HG03342 (cell line): ENCODE results near the gene ZSWIM6.

Experiments
- ATAC-seq: cut with Tn5 transposase; IDR thresholded peaks from one replicate; pipeline ENCODE4 v1.9.1; 2021; ENCODE audit warnings: mild to moderate bottlenecking, moderate library complexity; ENCODE audit not compliant: unreplicated experiment

ZSWIM6 gene

DNA sequence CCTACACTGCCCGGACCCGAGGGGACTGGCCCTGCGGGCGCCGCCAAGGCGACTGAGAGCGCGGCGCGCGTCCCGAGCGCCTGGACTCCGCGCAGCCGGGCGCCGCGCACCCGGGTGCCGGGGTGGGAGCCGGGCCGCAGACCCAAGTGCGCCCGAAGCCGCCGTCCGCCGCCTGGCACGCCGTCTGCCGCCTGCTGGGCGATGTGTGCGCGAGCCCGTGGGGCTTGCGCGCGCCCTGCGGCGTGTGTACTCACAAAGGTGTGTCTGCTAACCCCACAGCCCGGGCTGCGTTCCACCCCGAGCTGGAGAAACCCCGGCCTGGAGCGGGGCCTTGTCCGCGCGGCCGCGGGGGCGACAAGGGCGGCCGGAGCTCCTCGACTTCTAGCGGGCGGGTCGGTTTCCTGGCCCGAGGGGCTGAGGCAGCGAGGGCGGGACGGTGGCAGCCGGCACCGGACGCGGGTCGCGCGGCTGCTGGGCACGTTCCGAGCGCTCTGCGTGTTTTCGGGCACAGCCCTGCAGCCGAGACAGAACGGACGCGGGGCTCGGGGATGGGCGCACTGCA, 1.1 kb upstream of the ZSWIM6 start:
- peak; percentile 20 for ATAC-seq

DNA sequence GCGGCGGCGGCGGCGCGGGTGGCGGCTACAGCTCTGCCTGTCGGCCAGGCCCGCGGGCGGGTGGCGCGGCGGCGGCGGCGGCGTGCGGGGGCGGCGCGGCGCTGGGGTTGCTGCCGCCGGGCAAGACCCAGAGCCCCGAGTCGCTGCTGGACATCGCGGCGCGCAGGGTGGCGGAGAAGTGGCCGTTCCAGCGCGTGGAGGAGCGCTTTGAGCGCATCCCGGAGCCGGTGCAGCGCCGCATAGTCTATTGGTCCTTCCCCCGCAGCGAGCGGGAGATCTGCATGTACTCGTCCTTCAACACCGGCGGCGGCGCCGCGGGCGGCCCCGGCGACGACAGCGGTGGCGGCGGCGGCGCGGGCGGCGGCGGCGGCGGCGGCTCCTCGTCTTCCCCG, 296 bp downstream of the ZSWIM6 start:
- peak; percentile 2 for ATAC-seq

DNA sequence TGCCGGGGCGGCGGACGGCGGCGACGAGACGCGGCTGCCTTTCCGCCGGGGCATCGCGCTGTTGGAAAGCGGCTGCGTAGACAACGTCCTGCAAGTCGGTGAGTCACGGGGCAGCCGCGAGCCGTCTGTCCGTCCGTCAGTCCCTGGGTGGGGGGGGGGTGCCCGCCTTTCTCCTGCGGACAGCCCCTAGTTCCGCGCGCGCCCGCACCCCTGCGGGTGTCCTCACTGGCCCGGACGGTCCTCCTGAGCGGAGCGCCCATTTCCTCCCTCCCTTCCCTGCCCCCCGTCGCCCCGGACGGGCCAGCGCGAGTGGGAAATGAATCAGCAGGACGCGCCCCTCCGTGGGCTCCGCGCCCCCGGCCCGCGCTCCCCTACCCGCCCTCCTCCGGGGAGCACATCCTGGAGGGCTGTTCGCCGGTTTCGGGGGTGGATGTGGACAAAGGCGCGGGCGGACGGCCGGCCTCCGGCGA, 828 bp downstream of the ZSWIM6 start:
- ATAC-seq, result no peak

DNA sequence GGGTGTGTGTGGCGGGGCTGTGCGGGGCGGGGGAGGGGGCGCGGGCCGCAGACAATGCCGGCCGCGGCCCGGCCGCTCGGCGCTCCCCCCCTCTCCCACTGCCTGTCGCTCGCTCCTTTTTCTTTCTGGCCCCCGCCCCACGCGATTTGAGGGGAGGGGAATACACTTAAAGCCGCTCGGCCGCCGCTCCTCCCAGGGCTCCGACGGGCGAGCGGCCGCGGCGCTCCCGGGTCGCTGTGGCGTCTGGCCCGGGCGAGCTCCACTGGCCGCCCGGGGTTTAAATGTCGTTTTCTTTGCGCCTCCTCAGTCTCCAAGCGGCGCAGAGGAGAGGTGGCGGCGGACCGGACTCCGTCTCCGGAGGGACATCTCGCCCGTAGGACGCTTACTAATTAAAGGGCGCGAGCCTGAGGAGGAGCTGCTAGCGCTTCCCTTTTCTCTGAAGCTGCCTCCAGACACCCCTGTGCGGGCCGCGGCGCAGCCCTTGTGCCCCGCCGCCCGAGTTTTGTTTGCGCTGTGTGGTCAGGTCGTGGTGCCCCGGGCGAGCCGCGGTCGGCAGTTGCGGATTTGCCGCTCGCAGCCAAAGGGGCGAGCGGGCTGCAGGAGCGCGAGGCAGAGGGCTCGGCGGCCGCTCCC, 1.4 kb downstream of the ZSWIM6 start:
- no peak for ATAC-seq

DNA sequence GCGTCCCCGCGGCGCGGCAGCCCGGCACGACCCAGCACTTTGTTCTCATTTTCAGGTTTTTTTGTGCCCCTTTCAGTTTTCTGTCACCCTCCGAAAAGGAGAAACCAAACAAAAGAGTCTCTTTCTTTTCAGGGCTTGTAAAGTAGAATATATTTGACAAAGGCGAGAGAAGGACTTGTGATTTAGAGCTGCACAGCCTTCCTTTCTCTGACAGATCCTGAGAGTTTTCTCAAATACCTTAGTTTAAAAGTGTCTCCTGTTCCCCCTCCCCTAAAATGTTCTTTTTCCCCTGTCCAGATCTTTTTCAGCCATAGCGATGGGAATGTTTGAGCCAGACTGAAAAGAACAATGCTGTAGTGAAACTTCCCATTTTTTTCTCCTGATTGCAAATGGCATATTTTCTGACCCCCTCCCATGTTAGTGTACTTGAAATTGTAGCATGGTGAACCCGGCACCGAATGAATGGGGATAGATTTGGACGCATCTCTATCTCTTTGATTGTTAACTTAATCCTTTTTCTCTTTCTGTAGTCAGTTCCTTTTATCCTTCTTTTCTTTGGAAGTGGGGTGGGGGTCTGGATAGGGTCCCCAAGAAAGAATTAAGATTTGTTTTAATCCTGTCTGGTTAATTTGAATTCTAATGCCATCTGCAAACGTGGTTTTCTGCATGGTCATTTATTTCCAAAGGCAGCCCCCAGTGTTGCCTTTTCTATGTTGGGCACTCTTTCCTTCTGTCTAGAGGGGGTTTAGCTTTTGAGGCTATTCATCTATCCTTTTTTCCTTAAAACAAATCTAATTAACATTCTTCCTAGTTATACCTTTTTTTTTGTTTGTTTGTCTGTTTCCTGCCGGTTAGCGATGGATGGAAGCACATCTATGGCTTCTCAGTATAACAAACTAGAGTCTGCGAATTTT, 2.2 kb downstream of the ZSWIM6 start:
- ATAC-seq, result no peak

DNA sequence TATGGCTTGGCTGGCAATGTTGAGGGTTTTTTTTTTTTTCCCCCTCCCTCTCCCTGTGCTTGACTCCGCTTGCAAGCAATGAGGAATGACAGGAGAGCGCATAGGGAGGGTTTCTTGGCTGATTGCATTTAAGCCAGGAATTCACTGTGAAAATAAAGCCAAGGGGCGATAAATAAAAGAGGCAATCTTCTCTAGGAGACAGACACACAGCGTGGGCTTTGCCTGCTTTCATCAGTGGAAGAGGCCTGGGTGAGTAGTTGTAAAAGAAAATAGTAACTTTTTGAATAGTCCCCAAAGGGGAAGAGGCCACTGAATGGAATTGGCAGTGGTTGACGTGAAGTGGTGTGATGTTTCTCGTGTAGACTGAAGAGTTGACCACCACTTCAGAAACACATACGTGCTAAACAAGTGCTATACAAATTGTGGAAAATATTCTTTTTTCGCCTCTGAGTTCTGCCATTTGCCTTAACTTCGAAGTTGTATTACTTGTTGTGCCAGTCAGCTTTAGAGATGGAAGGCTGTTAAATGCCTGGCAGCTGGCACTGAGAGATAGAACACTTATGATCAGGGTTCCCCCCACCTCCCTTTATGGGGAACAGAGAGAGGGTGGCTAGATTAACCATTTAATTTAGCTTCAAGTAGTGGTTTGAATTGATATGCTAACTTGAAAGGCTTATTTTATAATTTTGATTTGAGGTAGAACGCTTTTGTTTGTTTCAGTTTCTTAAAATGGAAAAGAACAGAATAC, 3.0 kb downstream of the ZSWIM6 start:
- no peak for ATAC-seq

DNA sequence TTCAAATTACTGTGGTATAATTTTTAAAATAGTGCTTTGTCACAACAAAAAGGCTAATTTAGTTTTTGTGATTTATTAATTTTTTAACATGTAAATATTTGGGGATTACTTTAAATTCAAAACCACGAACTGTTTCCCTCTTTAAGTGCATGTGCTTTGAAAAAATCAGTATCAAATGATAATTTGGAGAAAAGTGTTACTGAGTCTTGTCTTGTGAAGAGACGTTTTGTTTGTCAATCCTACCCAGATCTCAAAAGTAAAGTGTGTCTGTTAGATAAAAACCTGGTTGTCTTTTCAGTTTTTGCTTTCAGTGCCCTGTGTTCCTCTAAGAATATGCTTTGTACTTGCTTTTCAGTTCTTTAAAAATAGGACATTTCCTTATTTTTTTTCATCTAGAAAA, 7.7 kb downstream of the ZSWIM6 start:
- ATAC-seq, result no peak

DNA sequence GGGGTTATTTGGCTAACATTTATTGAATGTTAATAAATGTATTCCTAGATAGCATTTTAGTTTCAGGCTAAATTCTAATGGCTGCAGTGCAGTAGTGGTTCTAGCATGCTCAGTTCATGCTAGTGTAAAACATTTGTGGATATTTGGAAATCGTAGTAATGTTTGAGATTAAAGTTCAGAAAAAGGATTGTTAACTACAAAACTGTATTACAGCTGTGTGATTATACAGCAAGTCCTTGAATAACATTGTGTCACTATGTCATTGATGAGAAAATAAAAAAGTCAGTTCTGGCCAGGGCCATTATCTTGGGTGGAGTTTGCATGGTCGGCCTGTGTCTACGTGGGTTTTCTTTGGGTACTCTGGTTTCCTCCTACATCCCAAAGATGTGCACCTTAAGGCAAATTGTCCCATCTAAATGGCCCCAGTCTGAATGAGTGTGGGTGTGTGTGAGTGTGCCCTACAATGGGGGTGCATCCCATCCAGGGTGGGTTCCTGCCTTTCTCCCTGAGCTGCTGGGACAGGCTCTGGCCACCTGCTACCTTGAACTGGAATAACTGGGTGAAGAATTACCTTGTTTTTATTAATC, 8.8 kb downstream of the ZSWIM6 start:
- no peak for ATAC-seq

DNA sequence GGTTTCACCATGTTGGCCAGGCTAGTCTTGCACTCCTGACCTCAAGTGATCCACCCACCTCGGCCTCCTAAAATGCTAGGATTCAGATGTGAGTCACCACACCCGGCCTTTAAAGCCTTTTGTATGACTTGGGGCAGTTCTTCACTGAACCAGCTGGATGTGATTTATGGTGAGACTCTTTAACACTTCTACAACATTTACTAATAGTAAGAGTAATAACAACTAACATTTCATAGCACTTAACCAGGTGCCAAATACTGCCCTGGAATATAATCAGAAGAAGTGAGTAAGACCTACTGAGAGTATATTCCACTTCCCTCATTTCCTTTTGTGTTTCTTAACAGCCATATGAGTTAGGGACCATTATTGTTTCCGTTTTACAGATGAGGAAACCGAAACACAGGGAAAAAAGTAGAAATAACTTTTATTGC, 10.0 kb downstream of the ZSWIM6 start:
- ATAC-seq, result no peak

DNA sequence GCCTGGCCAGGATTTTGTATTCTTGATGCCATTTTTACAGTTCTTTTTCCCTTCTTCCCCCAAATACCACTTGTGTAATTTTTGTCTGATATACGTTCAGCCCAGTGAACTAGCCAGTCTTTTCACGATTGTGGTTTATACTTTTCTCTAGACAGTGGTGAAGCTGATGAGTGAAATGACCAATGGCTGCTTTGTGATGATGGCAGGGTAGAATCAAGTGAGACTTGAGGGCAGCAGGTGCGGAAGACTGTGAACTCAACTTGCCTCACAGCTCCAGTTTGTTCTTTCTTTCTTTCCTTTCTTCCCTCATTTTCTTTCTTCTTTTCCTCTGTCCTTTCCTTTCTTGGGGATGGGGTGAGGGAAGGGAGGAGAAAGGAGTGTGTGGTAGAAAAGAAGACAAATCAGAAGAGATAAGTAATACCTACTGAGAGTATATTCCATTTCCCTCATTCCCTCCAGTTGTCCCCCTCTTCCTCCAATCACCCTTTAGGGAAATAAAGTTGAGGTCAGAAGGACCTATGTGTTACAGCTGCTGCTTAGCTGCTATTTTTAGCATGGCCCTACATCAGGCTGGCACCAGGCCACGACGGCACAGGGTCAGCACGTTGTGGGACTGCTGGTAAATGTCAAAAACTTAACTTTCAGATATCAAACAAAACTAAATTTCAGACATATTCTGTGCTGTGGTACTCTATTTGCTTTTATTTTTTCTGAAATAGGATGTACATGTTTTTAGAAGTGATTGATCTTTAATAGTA, 12.3 kb downstream of the ZSWIM6 start:
- ATAC-seq, result no peak

DNA sequence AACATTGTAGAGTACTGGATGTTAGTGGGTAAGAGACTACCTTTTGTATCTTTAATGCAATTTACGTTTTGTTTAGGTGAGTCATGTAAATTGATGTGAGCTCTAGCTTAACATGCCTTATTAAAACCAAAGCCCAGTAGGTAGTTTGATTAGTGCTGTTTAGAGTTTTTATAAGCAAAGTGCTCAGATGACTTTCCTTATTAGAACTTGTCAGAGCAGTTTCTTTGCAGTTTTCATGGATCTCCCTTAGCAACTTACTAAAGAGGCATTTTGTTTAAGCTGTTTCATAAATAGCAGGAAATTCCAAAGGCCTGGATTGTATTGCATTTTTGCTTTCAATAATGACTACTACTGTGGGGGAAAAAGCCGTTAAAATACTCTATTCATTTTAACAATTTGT, 14.5 kb downstream of the ZSWIM6 start:
- ATAC-seq, result no peak

DNA sequence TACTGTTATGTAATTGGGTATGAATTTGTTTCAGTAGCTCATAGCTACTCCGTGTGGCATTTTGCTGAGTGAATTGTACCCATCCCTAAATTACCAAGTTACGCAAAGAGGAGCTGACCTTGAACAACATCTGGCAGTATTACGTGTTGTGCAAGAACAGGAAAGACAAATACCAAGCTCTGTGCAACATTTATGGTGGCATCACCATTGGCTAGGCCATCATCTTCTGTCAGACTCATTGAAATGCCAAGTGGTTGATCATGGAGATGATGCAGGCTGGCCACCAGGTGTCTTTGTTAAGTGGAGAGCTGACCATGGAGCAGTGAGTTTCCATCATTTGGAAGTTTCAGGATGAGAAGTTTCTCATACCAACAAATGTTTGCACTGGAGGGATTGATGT, 15.0 kb downstream of the ZSWIM6 start:
- no peak for ATAC-seq

DNA sequence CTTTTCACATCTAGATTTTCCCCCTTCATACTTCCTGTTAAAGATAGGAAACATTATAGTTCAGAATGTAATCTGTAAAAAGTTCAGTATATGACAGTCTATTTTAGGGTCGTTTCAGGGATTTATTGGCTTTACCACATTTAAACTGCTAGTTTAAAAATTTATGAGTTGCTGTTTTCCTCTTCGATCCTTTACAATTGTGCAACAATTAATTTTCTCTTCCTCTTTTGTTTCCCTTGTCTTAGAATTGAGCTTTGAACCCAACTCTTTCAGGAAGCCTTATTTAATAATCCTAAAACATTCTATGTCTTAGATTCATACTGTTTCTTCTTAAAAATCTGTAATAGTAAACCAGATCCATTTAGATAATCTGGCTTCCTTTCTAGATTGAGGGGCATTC, 16.4 kb downstream of the ZSWIM6 start:
- ATAC-seq, result no peak

DNA sequence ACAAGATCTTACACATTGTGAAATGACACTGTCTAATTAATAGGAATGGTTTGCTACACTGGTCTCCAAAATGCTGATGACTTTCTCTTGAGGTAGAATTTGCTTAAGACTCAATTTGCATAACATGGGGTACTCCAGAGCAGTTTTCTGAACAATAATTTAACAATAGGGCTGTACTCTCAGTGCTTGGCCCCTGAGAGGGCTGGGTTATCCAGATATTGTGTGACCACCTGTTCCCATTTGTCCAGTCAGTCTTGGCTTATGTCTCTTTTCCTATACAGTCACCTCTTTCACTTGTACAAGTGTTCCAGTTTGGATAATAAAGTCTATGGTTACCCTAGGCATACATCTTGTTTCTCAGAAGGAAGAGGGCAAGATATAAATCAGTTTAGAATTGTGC, 17.9 kb downstream of the ZSWIM6 start:
- no peak for ATAC-seq

DNA sequence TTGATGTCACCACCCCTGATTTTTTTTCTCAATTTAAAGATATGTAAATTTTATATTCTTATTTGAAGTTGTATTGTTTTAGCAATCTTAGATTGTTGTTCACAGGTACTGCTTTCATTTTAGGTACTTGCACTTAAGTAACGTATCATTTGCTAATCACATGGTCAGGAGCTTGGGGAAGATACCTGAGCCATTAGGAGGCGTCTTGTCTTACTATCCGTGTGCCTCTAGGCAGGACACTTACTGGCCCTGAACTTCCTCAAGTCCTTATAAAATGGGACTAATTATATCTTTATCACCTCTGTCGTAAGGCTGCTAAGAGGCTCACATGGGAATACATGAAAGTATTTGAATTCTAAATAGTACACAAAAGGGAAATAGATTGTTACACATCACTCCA, 18.5 kb downstream of the ZSWIM6 start:
- ATAC-seq, result no peak

DNA sequence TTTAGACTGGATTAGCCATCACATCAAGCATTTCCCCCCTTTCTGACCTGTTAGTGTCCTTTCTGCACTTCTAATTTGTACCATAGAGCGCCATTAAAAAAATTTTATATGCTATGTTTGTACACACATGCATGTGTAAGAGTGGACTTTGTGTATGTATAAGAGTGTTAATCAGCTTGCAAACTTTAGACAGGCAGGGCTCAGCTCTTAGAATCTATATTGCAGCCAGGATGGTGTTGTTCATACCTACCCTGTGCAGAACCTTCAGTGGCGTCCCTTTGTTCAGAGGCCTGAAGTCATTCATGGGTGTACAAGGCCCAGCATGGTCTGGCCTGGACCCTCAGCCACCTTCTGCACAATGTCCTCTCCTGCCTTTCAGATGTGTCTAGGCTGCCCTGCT, 19.7 kb downstream of the ZSWIM6 start:
- ATAC-seq, result no peak

DNA sequence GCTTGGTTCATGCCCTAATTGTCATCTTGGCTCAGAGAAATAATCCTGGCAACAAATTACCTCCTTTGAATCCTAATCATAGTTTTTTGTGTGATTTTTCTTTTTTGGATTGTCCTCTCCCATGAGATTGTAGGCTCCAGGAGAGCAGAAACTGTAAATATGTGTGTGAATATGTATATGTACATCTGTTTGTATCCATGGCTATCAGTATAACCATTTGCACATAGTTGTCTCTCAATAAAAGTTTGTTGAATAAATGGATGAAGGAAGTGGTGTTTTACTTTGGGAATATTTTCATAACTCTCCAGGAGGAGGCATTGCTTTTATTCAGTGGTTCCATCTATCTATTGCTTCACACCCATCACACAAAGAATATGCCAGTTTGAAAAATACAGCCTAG, 20.1 kb downstream of the ZSWIM6 start:
- ATAC-seq, result no peak

DNA sequence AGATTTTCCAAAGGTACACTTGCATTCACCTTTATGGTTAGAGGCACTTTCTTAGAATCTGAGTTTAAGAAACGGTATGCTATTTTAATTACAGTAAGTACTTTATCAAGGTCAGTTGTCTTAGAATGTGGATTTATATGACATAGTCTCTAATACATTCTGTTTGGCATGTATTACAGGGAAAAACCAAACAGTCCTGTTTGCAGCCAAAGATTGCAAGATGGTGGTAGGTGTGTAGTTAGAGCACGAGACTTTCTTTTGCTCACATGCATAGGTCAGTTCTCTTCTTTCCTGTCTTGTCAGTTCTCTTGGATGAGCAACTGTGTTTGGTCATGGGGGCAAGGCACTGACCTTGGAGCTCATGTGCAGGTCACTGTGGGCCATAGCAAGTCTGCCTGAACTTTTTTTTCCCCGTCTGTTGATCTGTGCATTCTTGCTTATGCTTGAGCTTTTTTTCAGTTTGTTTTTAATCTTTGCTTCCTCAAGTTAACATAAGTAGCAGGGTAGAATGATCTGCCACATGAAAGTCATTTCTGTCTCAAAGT, 20.6 kb downstream of the ZSWIM6 start:
- ATAC-seq, result no peak

DNA sequence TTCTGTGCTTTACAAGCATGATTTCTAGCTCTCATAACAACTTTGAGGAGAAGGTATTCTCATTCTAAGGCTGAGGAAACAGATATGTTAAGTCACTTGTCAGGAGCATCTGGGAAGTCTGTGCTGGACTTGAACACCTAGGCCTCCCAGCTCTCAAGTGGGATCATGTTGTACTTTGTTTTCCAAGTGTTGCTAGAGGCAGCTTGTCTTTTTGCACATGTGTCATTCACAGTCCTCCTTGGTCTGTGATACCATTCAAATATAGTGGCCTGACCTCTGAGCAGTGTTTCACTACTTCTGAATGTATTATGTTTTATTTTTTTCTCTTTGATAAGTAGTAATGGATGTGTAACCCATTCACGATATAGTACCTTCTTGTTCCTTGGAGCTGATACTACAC, 21.2 kb downstream of the ZSWIM6 start:
- ATAC-seq, result no peak

DNA sequence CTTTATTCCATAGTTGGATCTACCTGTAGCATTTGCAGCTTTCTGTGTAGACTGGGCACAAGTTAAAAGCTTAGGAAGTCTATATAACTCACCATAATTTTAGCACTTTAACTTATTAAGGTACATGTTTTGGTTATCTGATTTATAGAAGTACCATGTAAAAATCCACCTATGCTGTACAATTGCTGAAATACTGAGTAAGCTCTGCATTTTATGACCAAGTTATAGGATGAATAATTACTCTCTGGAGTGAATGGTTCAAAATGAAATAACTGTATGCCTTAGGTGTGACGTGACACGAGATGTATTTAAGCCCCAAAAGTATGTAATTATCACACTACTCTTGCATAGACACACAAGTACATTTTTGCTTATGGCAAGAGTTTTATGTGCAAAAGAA, 22.1 kb downstream of the ZSWIM6 start:
- ATAC-seq, result no peak
